ENCODE results near the gene ZNF562.

Gene ZNF562

GRCh38 chr19:9674663-9675357 lies at the start of gene ZNF562:
Gene ZNF562 (minus strand): TSS chr19:9675100. CDS start chr19:9660744, 14,356 bp downstream.
- peak within 1 kb of the TSS; percentile 91 for H3K4me3 ChIP-seq (ENCODE audit: low read length)
- TF ChIP-seq CTCF (conservative IDR thresholded peaks at IDR 0.05; ENCODE audit: low read depth, low read length): no peak
- DNase-seq (ENCODE audit: low read depth): peak; percentile 52

GRCh38 chr19:9724157-9724556 lies 49.3 kb upstream of the ZNF562 start:
- no peak for TF ChIP-seq CTCF (conservative IDR thresholded peaks at IDR 0.05; ENCODE audit: low read depth, low read length)
- H3K4me3 ChIP-seq (ENCODE audit: low read length): no peak overlapping the region
- DNase-seq (ENCODE audit: low read depth): no peak

GRCh38 chr19:9721861-9722260 lies 47.0 kb upstream of the ZNF562 start:
- TF ChIP-seq CTCF (conservative IDR thresholded peaks at IDR 0.05; ENCODE audit: low read depth, low read length): no peak
- no peak for DNase-seq (ENCODE audit: low read depth)
- H3K4me3 ChIP-seq (ENCODE audit: low read length): no peak overlapping the region

- no peak overlapping the region for H3K4me3 ChIP-seq (ENCODE audit: low read length)
- no peak for TF ChIP-seq CTCF (conservative IDR thresholded peaks at IDR 0.05; ENCODE audit: low read depth, low read length)
- no peak for DNase-seq (ENCODE audit: low read depth)
These were observed 45.6 kb upstream of the ZNF562 start for GRCh38 chr19:9720541-9720940.

GRCh38 chr19:9711815-9712214 lies 36.9 kb upstream of the ZNF562 start:
- H3K4me3 ChIP-seq (ENCODE audit: low read length): no peak overlapping the region
- no peak for TF ChIP-seq CTCF (conservative IDR thresholded peaks at IDR 0.05; ENCODE audit: low read depth, low read length)
- no peak for DNase-seq (ENCODE audit: low read depth)

GRCh38 chr19:9709305-9709704 lies 34.4 kb upstream of the ZNF562 start:
- DNase-seq (ENCODE audit: low read depth): no peak
- no peak for TF ChIP-seq CTCF (conservative IDR thresholded peaks at IDR 0.05; ENCODE audit: low read depth, low read length)
- H3K4me3 ChIP-seq (ENCODE audit: low read length): no peak overlapping the region

GRCh38 chr19:9705836-9706235 lies 30.9 kb upstream of the ZNF562 start:
- DNase-seq (ENCODE audit: low read depth): no peak
- no peak overlapping the region for H3K4me3 ChIP-seq (ENCODE audit: low read length)
- no peak for TF ChIP-seq CTCF (conservative IDR thresholded peaks at IDR 0.05; ENCODE audit: low read depth, low read length)
